Stimulated activated CD4-positive, alpha-beta T cell treated with anti-CD3 and anti-CD28 coated beads, Interleukin-15, amount 100 ng/mL, for 48 hours (primary cell): ENCODE data around the gene XDH.

Experiments used
- DNase-seq, 2 donors: peaks; one replicate each; pipeline ENCODE4 v3.0.0-alpha.2; 2020; ENCODE audit warnings: low read depth in 2 of 2

Gene XDH

GRCh38 chr2:31365348-31365747 is 49.2 kb downstream of the XDH start:
- no peak for DNase-seq

- no peak for DNase-seq
Observed at GRCh38 chr2:31363956-31364750, 50.4 kb downstream of the XDH start.

GRCh38 chr2:31362581-31362980 is 52.0 kb downstream of the XDH start:
- DNase-seq, result no peak

- no peak for DNase-seq
Observed at GRCh38 chr2:31359229-31359628, 55.3 kb downstream of the XDH start.

GRCh38 chr2:31354837-31355236 is 59.7 kb downstream of the XDH start:
- no peak for DNase-seq

GRCh38 chr2:31353179-31353578 is 61.4 kb downstream of the XDH start:
- DNase-seq, result no peak

GRCh38 chr2:31349684-31350083 is 64.9 kb downstream of the XDH start:
- no peak for DNase-seq

- no peak for DNase-seq
Observed at GRCh38 chr2:31349160-31349559, 65.4 kb downstream of the XDH start.

- no peak for DNase-seq
Observed at GRCh38 chr2:31348618-31349017, 65.9 kb downstream of the XDH start.

- no peak for DNase-seq
Observed at GRCh38 chr2:31347750-31348149, 66.8 kb downstream of the XDH start.

- no peak for DNase-seq
Observed at GRCh38 chr2:31347319-31347718, 67.2 kb downstream of the XDH start.

- DNase-seq, result no peak
Observed at GRCh38 chr2:31344447-31344846, 70.1 kb downstream of the XDH start.

- DNase-seq, result no peak
Observed at GRCh38 chr2:31341351-31341750, 73.2 kb downstream of the XDH start.

GRCh38 chr2:31339696-31340095 is 74.8 kb downstream of the XDH start:
- no peak for DNase-seq

GRCh38 chr2:31337860-31338259 is 76.7 kb downstream of the XDH start:
- DNase-seq, result no peak

GRCh38 chr2:31337197-31337596 is 77.3 kb downstream of the XDH start:
- DNase-seq, result no peak

GRCh38 chr2:31335921-31336585 is 78.5 kb downstream of the XDH start:
- DNase-seq, result no peak

- no peak for DNase-seq
Observed at GRCh38 chr2:31334311-31335026, 80.1 kb downstream of the XDH start.

GRCh38 chr2:31333527-31334183 is 80.9 kb downstream of the XDH start:
- DNase-seq, result peak; percentile 52 to 69

GRCh38 chr2:31333046-31333445 is 81.5 kb downstream of the XDH start:
- DNase-seq, result no peak

GRCh38 chr2:31332521-31332920 is 82.0 kb downstream of the XDH start:
- DNase-seq, result no peak

GRCh38 chr2:31331156-31331555 is 83.4 kb downstream of the XDH start:
- no peak for DNase-seq
